ENCODE measurements around the gene GLI1. TPM values are rescaled to one million over a fixed set of nuclear protein-coding genes. Genes with fewer than 3 reads are reported as not detected.

The GLI1 gene
- total and polyA plus RNA-seq, 2 of the 13 experiments (the other 11 are each of a cell fraction or from before 2014, with no cell fraction given), result 0.09 to 0.20 TPM

DNA sequence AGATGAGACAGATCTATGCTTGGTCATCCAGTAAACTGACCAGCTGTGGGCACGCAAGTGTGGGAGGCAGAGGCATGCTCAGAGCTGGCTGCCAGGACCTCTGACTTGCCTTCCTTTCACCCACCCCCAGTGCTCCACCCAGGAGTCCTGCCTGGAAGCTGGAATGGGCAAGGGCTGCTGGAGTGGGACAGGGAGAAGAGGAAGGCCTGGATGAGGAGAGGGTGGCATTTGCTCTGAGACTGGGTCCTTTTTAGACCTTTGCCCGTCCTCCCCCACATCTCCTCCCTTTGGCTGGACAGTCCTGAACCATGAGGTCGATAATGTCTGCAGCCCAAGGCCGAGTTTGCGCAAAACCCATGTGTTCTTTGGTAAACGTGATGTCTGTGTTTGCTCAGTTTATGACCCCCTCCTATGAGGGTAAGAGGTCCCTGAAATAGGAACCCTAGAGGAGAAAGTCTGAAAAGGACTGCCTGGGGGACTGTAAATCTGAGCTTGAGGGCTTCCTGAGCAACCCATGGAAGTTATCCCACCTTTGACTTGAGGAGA, 8.3 kb upstream of the GLI1 start (continued):
- TF ChIP-seq DNMT3B (CRISPR knock-in tag; conservative IDR thresholded peaks at IDR 0.05), result no peak
- peak; percentile 85 for TF ChIP-seq KAT8 (CRISPR knock-in tag; IDR thresholded peaks at IDR 0.05)
- TF ChIP-seq KDM3A (CRISPR knock-in tag; IDR thresholded peaks at IDR 0.05; ENCODE audit: low read depth), result peak; percentile 95; the same call in 1 of the 2 replicates
- TF ChIP-seq ZMYM3 (CRISPR knock-in tag; IDR thresholded peaks at IDR 0.05), result peak; percentile 80
- TF ChIP-seq REL (CRISPR knock-in tag; conservative IDR thresholded peaks at IDR 0.05), result no peak
- peak; percentile 99 for TF ChIP-seq ZNF556 (CRISPR knock-in tag; IDR thresholded peaks at IDR 0.05; ENCODE audit: borderline replicate concordance)
- peak; percentile 71; the same call in 1 of the 2 replicates for TF ChIP-seq FOXK2 (IDR thresholded peaks at IDR 0.05)
- peak; percentile 99 for TF ChIP-seq RARA (CRISPR knock-in tag; IDR thresholded peaks at IDR 0.05)
- no peak for TF ChIP-seq MTF2 (CRISPR knock-in tag; IDR thresholded peaks at IDR 0.05; ENCODE audit: borderline replicate concordance)
- TF ChIP-seq, protein P1, sequence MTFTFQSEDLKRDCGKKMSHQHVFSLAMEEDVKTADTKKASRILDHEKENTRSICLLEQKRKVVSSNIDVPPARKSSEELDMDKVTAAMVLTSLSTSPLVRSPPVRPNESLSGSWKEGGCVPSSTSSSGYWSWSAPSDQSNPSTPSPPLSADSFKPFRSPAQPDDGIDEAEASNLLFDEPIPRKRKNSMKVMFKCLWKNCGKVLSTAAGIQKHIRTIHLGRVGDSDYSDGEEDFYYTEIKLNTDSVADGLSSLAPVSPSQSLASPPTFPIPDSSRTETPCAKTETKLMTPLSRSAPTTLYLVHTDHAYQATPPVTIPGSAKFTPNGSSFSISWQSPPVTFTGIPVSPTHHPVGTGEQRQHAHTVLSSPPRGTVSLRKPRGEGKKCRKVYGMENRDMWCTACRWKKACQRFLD (CRISPR knock-in tag; IDR thresholded peaks at IDR 0.05; ENCODE audit: borderline replicate concordance), result 0 out of 2 replicates have a peak, but pooled peaks have one; percentile 19
- TF ChIP-seq IRX3 (CRISPR knock-in tag; IDR thresholded peaks at IDR 0.05; ENCODE audit: borderline replicate concordance, low read depth), result peak; percentile 90; the same call in 1 of the 2 replicates
- TF ChIP-seq SALL1 (CRISPR knock-in tag; IDR thresholded peaks at IDR 0.05), result peak; percentile 99
- TF ChIP-seq ZNF850 (CRISPR knock-in tag; conservative IDR thresholded peaks at IDR 0.05), result no peak
- peak; percentile 64 for TF ChIP-seq ELF1 (CRISPR knock-in tag; IDR thresholded peaks at IDR 0.05)
- peak; percentile 68; the same call in 1 of the 2 replicates for TF ChIP-seq ZSCAN31 (CRISPR knock-in tag; IDR thresholded peaks at IDR 0.05; ENCODE audit: low read depth)
- TF ChIP-seq DPF2 (CRISPR knock-in tag; IDR thresholded peaks at IDR 0.05; ENCODE audit: borderline replicate concordance, low read depth), result peak; percentile 99
- TF ChIP-seq, protein P2, sequence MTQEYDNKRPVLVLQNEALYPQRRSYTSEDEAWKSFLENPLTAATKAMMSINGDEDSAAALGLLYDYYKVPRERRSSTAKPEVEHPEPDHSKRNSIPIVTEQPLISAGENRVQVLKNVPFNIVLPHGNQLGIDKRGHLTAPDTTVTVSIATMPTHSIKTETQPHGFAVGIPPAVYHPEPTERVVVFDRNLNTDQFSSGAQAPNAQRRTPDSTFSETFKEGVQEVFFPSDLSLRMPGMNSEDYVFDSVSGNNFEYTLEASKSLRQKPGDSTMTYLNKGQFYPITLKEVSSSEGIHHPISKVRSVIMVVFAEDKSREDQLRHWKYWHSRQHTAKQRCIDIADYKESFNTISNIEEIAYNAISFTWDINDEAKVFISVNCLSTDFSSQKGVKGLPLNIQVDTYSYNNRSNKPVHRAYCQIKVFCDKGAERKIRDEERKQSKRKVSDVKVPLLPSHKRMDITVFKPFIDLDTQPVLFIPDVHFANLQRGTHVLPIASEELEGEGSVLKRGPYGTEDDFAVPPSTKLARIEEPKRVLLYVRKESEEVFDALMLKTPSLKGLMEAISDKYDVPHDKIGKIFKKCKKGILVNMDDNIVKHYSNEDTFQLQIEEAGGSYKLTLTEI (CRISPR knock-in tag; conservative IDR thresholded peaks at IDR 0.05), result no peak
- TF ChIP-seq ZNF225 (CRISPR knock-in tag; IDR thresholded peaks at IDR 0.05), result peak; percentile 82; the same call in 1 of the 2 replicates
- peak; percentile 47; the same call in 1 of the 2 replicates for TF ChIP-seq KAT2B (IDR thresholded peaks at IDR 0.05; ENCODE audit: borderline replicate concordance, low read depth, low read length)
- no peak for TF ChIP-seq ZNF790 (CRISPR knock-in tag; IDR thresholded peaks at IDR 0.05; ENCODE audit: borderline replicate concordance)
- TF ChIP-seq, protein P3, sequence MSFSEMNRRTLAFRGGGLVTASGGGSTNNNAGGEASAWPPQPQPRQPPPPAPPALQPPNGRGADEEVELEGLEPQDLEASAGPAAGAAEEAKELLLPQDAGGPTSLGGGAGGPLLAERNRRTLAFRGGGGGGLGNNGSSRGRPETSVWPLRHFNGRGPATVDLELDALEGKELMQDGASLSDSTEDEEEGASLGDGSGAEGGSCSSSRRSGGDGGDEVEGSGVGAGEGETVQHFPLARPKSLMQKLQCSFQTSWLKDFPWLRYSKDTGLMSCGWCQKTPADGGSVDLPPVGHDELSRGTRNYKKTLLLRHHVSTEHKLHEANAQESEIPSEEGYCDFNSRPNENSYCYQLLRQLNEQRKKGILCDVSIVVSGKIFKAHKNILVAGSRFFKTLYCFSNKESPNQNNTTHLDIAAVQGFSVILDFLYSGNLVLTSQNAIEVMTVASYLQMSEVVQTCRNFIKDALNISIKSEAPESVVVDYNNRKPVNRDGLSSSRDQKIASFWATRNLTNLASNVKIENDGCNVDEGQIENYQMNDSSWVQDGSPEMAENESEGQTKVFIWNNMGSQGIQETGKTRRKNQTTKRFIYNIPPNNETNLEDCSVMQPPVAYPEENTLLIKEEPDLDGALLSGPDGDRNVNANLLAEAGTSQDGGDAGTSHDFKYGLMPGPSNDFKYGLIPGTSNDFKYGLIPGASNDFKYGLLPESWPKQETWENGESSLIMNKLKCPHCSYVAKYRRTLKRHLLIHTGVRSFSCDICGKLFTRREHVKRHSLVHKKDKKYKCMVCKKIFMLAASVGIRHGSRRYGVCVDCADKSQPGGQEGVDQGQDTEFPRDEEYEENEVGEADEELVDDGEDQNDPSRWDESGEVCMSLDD (CRISPR knock-in tag; IDR thresholded peaks at IDR 0.05; ENCODE audit: borderline replicate concordance), result peak; percentile 42; the same call in 1 of the 2 replicates
- TF ChIP-seq ZNF83 (CRISPR knock-in tag; IDR thresholded peaks at IDR 0.05; ENCODE audit: borderline replicate concordance), result no peak
- TF ChIP-seq HMG20B (CRISPR knock-in tag; conservative IDR thresholded peaks at IDR 0.05), result peak; percentile 95
- no peak for TF ChIP-seq GZF1 (CRISPR knock-in tag; IDR thresholded peaks at IDR 0.05)
- TF ChIP-seq ZNF432 (CRISPR knock-in tag; IDR thresholded peaks at IDR 0.05; ENCODE audit: borderline replicate concordance), result no peak
- peak; percentile 45; the same call in 1 of the 2 replicates for TF ChIP-seq HOXA5 (CRISPR knock-in tag; IDR thresholded peaks at IDR 0.05)
- no peak for TF ChIP-seq ZNF33B (CRISPR knock-in tag; IDR thresholded peaks at IDR 0.05)

All from HepG2 (cell line).